PFSK-1 (cell line): Measurements from ENCODE around the gene WAS.

Source experiments
- FOXP2 ChIP-seq: optimal IDR thresholded peaks from 2 replicates; pipeline ENCODE3; 2011; ENCODE audit warnings: borderline replicate concordance, control low read depth, inconsistent platforms; ENCODE audit not compliant: insufficient read depth; ENCODE audit errors: extremely low read length, extremely low read depth
- POLR2AphosphoS5 ChIP-seq: IDR thresholded peaks from 2 replicates; pipeline ENCODE4 v1.6.1; 2012; ENCODE audit warnings: low read depth, mild to moderate bottlenecking, control low read depth, low read length, moderate library complexity
- REST ChIP-seq, 2 experiments: IDR thresholded peaks; 2 replicates each; pipeline versions ENCODE4 v1.6.1 to v1.8.0; 2011 to 2012; ENCODE audit warnings: low read depth in 2 of 2, low read length in 2 of 2, control low read depth in 1 of 2, inconsistent platforms in 1 of 2, mild to moderate bottlenecking in 1 of 2, moderate library complexity in 1 of 2; ENCODE audit not compliant: insufficient read depth in 1 of 2
- SIN3A ChIP-seq: IDR thresholded peaks from 2 replicates; pipeline ENCODE4 v1.6.1; 2012; ENCODE audit warnings: mild to moderate bottlenecking, low read length, moderate library complexity, borderline replicate concordance; ENCODE audit not compliant: insufficient read depth
- TAF1 ChIP-seq: IDR thresholded peaks from 2 replicates; pipeline ENCODE4 v1.6.1; 2012; ENCODE audit warnings: low read length, control low read depth, borderline replicate concordance; ENCODE audit not compliant: insufficient read depth

Gene WAS

DNA sequence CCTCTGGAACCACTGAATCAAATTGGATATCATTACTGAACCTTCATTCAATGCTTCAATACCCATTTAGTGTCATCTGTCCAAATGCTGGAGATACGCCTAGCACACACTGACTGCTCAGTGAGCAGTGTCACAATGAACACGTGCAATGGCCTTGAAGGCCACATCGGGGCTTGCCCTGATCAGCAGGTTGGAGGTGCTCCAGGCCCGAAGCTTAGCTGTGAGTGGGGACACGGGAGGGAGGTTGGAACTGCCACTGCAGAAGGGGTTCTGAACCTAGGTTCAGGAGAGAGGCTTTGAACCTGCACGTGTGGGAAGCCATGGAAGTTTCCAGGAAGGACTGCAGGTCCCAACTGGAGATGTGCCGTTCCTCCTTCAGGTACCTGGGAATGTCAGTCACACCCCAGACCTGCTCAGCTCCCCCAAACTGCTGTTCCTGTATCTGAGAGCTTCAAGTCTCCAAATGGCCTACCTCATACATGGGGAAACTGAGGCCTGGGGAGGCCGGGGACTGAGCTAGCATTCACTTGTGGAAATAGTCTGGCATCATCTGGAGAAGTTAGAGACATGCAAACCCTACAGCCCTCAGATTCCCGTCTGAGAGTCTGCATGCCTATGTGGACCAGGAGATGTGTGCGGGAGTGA is 1.9 kb upstream of the WAS start:
- TF ChIP-seq TAF1 (no peak), REST (IDR thresholded peaks at IDR 0.05; ENCODE audit: insufficient read depth in 1 of 2, low read depth in 2 of 2, low read length in 2 of 2) (no peak), FOXP2 (no peak), POLR2AphosphoS5 (no peak), SIN3A (no peak)

DNA sequence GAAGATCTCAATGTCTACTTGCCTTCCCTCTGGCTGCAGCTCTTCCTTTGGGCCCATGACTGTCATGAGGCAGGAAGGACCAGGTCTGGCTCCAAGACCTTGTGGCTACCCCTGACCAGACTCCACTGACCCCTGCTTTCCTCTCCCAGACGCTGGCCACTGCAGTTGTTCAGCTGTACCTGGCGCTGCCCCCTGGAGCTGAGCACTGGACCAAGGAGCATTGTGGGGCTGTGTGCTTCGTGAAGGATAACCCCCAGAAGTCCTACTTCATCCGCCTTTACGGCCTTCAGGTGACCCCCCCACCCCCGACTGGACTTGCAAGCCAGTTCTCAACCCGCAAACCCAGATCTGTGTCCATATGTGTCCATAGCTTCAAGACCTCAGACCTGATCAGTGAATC is 535 bp downstream of the WAS start:
- TF ChIP-seq REST (IDR thresholded peaks at IDR 0.05; ENCODE audit: insufficient read depth in 1 of 2, low read depth in 2 of 2, low read length in 2 of 2) (no peak), TAF1 (no peak), FOXP2 (no peak), SIN3A (no peak), POLR2AphosphoS5 (no peak)

DNA sequence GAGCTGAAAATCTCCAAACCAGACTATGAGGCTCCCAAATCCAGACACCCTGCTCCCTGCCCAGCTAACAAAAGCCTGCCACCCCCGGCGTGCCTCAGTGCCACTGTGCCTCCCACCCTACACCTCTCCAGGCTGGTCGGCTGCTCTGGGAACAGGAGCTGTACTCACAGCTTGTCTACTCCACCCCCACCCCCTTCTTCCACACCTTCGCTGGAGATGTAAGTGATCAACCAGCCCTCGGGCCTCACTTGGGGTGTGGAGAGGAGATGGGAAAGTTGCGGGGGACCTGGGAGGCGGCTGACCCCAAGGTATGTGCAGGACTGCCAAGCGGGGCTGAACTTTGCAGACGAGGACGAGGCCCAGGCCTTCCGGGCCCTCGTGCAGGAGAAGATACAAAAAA is 1.8 kb downstream of the WAS start:
- TF ChIP-seq REST (IDR thresholded peaks at IDR 0.05; ENCODE audit: insufficient read depth in 1 of 2, low read depth in 2 of 2, low read length in 2 of 2) = no peak
- no peak for TF ChIP-seq POLR2AphosphoS5
- TF ChIP-seq SIN3A = no peak
- no peak for TF ChIP-seq FOXP2
- TF ChIP-seq TAF1 = no peak

GRCh38 chrX:48688531-48689150 is 5.0 kb downstream of the WAS start:
- TF ChIP-seq TAF1 = no peak
- no peak for TF ChIP-seq SIN3A
- TF ChIP-seq REST (IDR thresholded peaks at IDR 0.05; ENCODE audit: insufficient read depth in 1 of 2, low read depth in 2 of 2, low read length in 2 of 2) = no peak
- TF ChIP-seq POLR2AphosphoS5 = no peak
- no peak for TF ChIP-seq FOXP2
